Measurements from ENCODE around the gene POLR3GL. TPM values are rescaled to one million over a fixed set of nuclear protein-coding genes. Genes with fewer than 3 reads are reported as not detected.

The POLR3GL gene
- total RNA-seq, 1 experiment from 2014 or later, result 8.5 TPM

- H3K4me3 ChIP-seq (ENCODE audit: low read depth, low read length, poor library complexity, severe bottlenecking), result peak overlapping the region; percentile 67
- H3K4me1 ChIP-seq (ENCODE audit: insufficient read depth, low read length, poor library complexity, severe bottlenecking), result peaks cover 35% of the 10 kb centered on the region
- ChIA-PET POLR2A (ENCODE audit: low non-redundant PET) (no interaction called here), CTCF (interaction anchor here (1.0 kb wide), 1 partner anchor 18 kb away, joined by 6 read pairs; no protein-coding TSS in a partner anchor)
- TSS peak; percentile 97 for BruUV-seq (replicated peaks)
- no peaks in the 10 kb centered on the region for H3K27me3 ChIP-seq (replicated peaks; ENCODE audit: insufficient read depth, low read depth, low read length, poor library complexity)
- peak overlapping the region; percentile 72 for H3K27ac ChIP-seq (ENCODE audit: low read depth, low read length, poor library complexity, severe bottlenecking)
- peaks cover 35% of the 10 kb centered on the region for H3K36me3 ChIP-seq (ENCODE audit: insufficient read depth, low read length, poor library complexity, severe bottlenecking)
- no peaks in the 10 kb centered on the region for H3K9me3 ChIP-seq (ENCODE audit: low read depth, low read length, poor library complexity, severe bottlenecking)
- intact Hi-C loops (cut with micrococcal nuclease; ENCODE audit: unreplicated experiment), result loop anchor here (5.0 kb wide), 1 partner anchor 140 kb away; the partner anchor contains the start of gene PIAS3
- DNase-seq (ENCODE audit: low spot score), result peak; percentile 52
- TF ChIP-seq, protein P1, sequence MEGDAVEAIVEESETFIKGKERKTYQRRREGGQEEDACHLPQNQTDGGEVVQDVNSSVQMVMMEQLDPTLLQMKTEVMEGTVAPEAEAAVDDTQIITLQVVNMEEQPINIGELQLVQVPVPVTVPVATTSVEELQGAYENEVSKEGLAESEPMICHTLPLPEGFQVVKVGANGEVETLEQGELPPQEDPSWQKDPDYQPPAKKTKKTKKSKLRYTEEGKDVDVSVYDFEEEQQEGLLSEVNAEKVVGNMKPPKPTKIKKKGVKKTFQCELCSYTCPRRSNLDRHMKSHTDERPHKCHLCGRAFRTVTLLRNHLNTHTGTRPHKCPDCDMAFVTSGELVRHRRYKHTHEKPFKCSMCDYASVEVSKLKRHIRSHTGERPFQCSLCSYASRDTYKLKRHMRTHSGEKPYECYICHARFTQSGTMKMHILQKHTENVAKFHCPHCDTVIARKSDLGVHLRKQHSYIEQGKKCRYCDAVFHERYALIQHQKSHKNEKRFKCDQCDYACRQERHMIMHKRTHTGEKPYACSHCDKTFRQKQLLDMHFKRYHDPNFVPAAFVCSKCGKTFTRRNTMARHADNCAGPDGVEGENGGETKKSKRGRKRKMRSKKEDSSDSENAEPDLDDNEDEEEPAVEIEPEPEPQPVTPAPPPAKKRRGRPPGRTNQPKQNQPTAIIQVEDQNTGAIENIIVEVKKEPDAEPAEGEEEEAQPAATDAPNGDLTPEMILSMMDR (conservative IDR thresholded peaks at IDR 0.05; ENCODE audit: low read depth, low read length), result no peak
- TF ChIP-seq EZH2 (IDR thresholded peaks at IDR 0.05; ENCODE audit: borderline replicate concordance, low read depth, low read length, poor library complexity, severe bottlenecking), result no peak
These were observed 32.7 kb downstream of the POLR3GL start for GRCh38 chr1:145997016-145997717.

GRCh38 chr1:145997718-145998023 lies 33.2 kb downstream of the POLR3GL start:
- POLR2A ChIA-PET (ENCODE audit: low non-redundant PET), result no interaction called here
- intact Hi-C loops (cut with micrococcal nuclease; ENCODE audit: unreplicated experiment), result loop anchor here (5.0 kb wide), 1 partner anchor 140 kb away; the partner anchor contains the start of gene PIAS3
- TF ChIP-seq, protein P1 (conservative IDR thresholded peaks at IDR 0.05; ENCODE audit: low read depth, low read length), result no peak
- TF ChIP-seq EZH2 (IDR thresholded peaks at IDR 0.05; ENCODE audit: borderline replicate concordance, low read depth, low read length, poor library complexity, severe bottlenecking), result no peak
- no peak for DNase-seq (ENCODE audit: low spot score)
- Histone ChIP-seq H3K4me3 (ENCODE audit: low read depth, low read length, poor library complexity, severe bottlenecking) (peak overlapping the region; percentile 67), H3K36me3 (ENCODE audit: insufficient read depth, low read length, poor library complexity, severe bottlenecking) (peaks cover 29% of the 10 kb centered on the region), H3K27me3 (replicated peaks; ENCODE audit: insufficient read depth, low read depth, low read length, poor library complexity) (no peaks in the 10 kb centered on the region), H3K9me3 (ENCODE audit: low read depth, low read length, poor library complexity, severe bottlenecking) (no peaks in the 10 kb centered on the region), H3K4me1 (ENCODE audit: insufficient read depth, low read length, poor library complexity, severe bottlenecking) (peaks cover 32% of the 10 kb centered on the region), H3K27ac (ENCODE audit: low read depth, low read length, poor library complexity, severe bottlenecking) (peak overlapping the region; percentile 72)
- BruUV-seq (replicated peaks), result no TSS peak
- CTCF ChIA-PET, result no interaction called here

DNA sequence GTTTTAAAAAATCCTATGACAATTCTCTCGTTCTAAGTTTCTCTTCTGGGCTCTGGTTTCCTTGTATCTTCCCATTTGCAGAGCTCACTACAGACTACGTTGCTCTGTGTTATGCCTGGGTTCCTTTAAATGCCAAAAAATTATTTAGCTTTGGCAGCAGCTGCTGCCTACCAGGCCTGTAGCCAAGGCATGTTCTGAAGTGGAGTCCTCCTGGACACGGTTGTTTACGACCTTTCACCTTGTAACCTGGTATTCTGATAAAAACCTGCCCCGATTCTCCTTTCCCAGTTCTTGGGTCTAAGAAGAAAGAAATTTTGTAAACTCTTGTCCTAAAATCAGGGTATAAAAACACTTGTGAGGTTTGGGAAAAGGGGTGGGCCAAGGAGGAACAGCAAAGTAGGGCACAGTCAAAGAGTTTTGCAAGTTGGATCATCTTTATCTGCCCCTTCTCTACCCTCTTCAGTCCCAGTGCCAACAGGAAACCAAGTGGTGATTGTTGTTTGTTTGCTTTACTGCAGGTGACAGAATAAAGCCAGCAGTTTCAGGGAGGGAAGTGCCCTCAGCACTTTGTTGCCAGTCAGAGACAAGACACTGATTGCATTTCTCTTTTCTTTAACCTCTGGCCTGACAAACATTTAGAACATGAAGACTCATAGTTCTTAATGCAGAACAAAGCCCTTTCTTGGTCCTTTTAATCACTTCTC lies 35.0 kb downstream of the POLR3GL start:
- no peaks in the 10 kb centered on the region for H3K9me3 ChIP-seq (ENCODE audit: low read depth, low read length, poor library complexity, severe bottlenecking)
- TF ChIP-seq EZH2 (IDR thresholded peaks at IDR 0.05; ENCODE audit: borderline replicate concordance, low read depth, low read length, poor library complexity, severe bottlenecking), result no peak
- TF ChIP-seq, protein P1 (conservative IDR thresholded peaks at IDR 0.05; ENCODE audit: low read depth, low read length), result no peak
- peaks cover 11% of the 10 kb centered on the region for H3K36me3 ChIP-seq (ENCODE audit: insufficient read depth, low read length, poor library complexity, severe bottlenecking)
- BruUV-seq (replicated peaks), result no TSS peak
- ChIA-PET CTCF (interaction anchor here (0.5 to 0.6 kb wide), 2 partner anchors 24 to 72 kb away, joined by 3 to 7 read pairs; no protein-coding TSS in a partner anchor), POLR2A (ENCODE audit: low non-redundant PET) (no interaction called here)
- H3K27ac ChIP-seq (ENCODE audit: low read depth, low read length, poor library complexity, severe bottlenecking), result peak overlapping the region; percentile 41
- no peak overlapping the region for H3K4me3 ChIP-seq (ENCODE audit: low read depth, low read length, poor library complexity, severe bottlenecking)
- DNase-seq (ENCODE audit: low spot score), result no peak
- intact Hi-C loops (cut with micrococcal nuclease; ENCODE audit: unreplicated experiment), result loop anchor here (5.0 kb wide), 1 partner anchor 142 kb away; the partner anchor contains the start of gene PIAS3
- peaks cover 16% of the 10 kb centered on the region for H3K4me1 ChIP-seq (ENCODE audit: insufficient read depth, low read length, poor library complexity, severe bottlenecking)
- H3K27me3 ChIP-seq (replicated peaks; ENCODE audit: insufficient read depth, low read depth, low read length, poor library complexity), result no peaks in the 10 kb centered on the region

Data from A673 (cell line).